ENCODE data around the gene DPYD.
"Not testable (repeated sequence)": the region's sequence is repeated elsewhere in the genome, so short reads cannot be mapped to it uniquely, and the experiment has no call there.

DPYD gene

GRCh38 chr1:97281962-97282361, 638.9 kb downstream of the DPYD start:
- DNase-seq (ENCODE audit: low read depth in 3 of 3): no peak

- no peak for DNase-seq (ENCODE audit: low read depth in 3 of 3)
Observed at GRCh38 chr1:97277891-97278654, 642.8 kb downstream of the DPYD start.

GRCh38 chr1:97271916-97272788, 648.7 kb downstream of the DPYD start:
- no peak for DNase-seq (ENCODE audit: low read depth in 3 of 3)

- no peak for DNase-seq (ENCODE audit: low read depth in 3 of 3)
Observed at GRCh38 chr1:97270508-97271307, 650.1 kb downstream of the DPYD start.

GRCh38 chr1:97265630-97266029, 655.2 kb downstream of the DPYD start:
- no peak for DNase-seq (ENCODE audit: low read depth in 3 of 3)

- no peak for DNase-seq (ENCODE audit: low read depth in 3 of 3)
Observed at GRCh38 chr1:97262842-97263241, 658.0 kb downstream of the DPYD start.

GRCh38 chr1:97258597-97258996, 662.2 kb downstream of the DPYD start:
- no peak for DNase-seq (ENCODE audit: low read depth in 3 of 3)

- DNase-seq (ENCODE audit: low read depth in 3 of 3): no peak
Observed at GRCh38 chr1:97254731-97255463, 665.9 kb downstream of the DPYD start.

- DNase-seq (ENCODE audit: low read depth in 3 of 3): no peak
Observed at GRCh38 chr1:97252925-97253324, 667.9 kb downstream of the DPYD start.

GRCh38 chr1:97252076-97252475, 668.8 kb downstream of the DPYD start:
- DNase-seq (ENCODE audit: low read depth in 3 of 3): no peak

GRCh38 chr1:97247196-97247595, 673.6 kb downstream of the DPYD start:
- DNase-seq (ENCODE audit: low read depth in 3 of 3): no peak

- DNase-seq (ENCODE audit: low read depth in 3 of 3): no peak
Observed at GRCh38 chr1:97245682-97246081, 675.2 kb downstream of the DPYD start.

- DNase-seq (ENCODE audit: low read depth in 3 of 3): no peak
Observed at GRCh38 chr1:97245026-97245425, 675.8 kb downstream of the DPYD start.

- no peak for DNase-seq (ENCODE audit: low read depth in 3 of 3)
Observed at GRCh38 chr1:97243973-97244560, 676.8 kb downstream of the DPYD start.

GRCh38 chr1:97238816-97239215, 682.0 kb downstream of the DPYD start:
- no peak for DNase-seq (ENCODE audit: low read depth in 3 of 3)

- not testable (repeated sequence) for DNase-seq (ENCODE audit: low read depth in 3 of 3)
Observed at GRCh38 chr1:97231354-97231753, 689.5 kb downstream of the DPYD start.

GRCh38 chr1:97212671-97213070, 708.2 kb downstream of the DPYD start:
- DNase-seq (ENCODE audit: low read depth in 3 of 3): no peak

- DNase-seq (ENCODE audit: low read depth in 3 of 3): no peak
Observed at GRCh38 chr1:97210307-97210706, 710.5 kb downstream of the DPYD start.

- no peak for DNase-seq (ENCODE audit: low read depth in 3 of 3)
Observed at GRCh38 chr1:97209381-97209957, 711.4 kb downstream of the DPYD start.

- DNase-seq (ENCODE audit: low read depth in 3 of 3): no peak
Observed at GRCh38 chr1:97207868-97208267, 713.0 kb downstream of the DPYD start.

GRCh38 chr1:97204468-97204867, 716.4 kb downstream of the DPYD start:
- DNase-seq (ENCODE audit: low read depth in 3 of 3): no peak
